ENCODE measurements around the gene TBC1D5.

TBC1D5 gene

GRCh38 chr3:17770682-17771081 is 28.3 kb upstream of the TBC1D5 start:
- Histone ChIP-seq H3K27ac (ENCODE audit: low read depth, low read length) (no peak overlapping the region), H3K4me1 (ENCODE audit: insufficient read depth, low read length) (no peaks in the 10 kb centered on the region), H3K9ac (ENCODE audit: low read length) (no peak overlapping the region), H3K9me3 (ENCODE audit: low read length) (no peaks in the 10 kb centered on the region), H3K27me3 (ENCODE audit: control insufficient read depth in 1 of 2, insufficient read depth in 2 of 2, low read length in 2 of 2) (no peaks in the 10 kb centered on the region), H3K4me3 (ENCODE audit: low read depth in 1 of 2, low read length in 2 of 2) (no peak overlapping the region), H3K36me3 (ENCODE audit: insufficient read depth, low read length) (no peaks in the 10 kb centered on the region)

GRCh38 chr3:17765819-17766472 is 23.5 kb upstream of the TBC1D5 start:
- Histone ChIP-seq H3K27me3 (ENCODE audit: control insufficient read depth in 1 of 2, insufficient read depth in 2 of 2, low read length in 2 of 2) (no peaks in the 10 kb centered on the region), H3K4me1 (ENCODE audit: insufficient read depth, low read length) (no peaks in the 10 kb centered on the region), H3K4me3 (ENCODE audit: low read depth in 1 of 2, low read length in 2 of 2) (no peak overlapping the region), H3K9ac (ENCODE audit: low read length) (no peak overlapping the region), H3K36me3 (ENCODE audit: insufficient read depth, low read length) (no peaks in the 10 kb centered on the region), H3K9me3 (ENCODE audit: low read length) (no peaks in the 10 kb centered on the region), H3K27ac (ENCODE audit: low read depth, low read length) (no peak overlapping the region)

GRCh38 chr3:17761563-17761962 is 19.1 kb upstream of the TBC1D5 start:
- no peaks in the 10 kb centered on the region for H3K4me1 ChIP-seq (ENCODE audit: insufficient read depth, low read length)
- H3K27ac ChIP-seq (ENCODE audit: low read depth, low read length): no peak overlapping the region
- H3K36me3 ChIP-seq (ENCODE audit: insufficient read depth, low read length): no peaks in the 10 kb centered on the region
- H3K9me3 ChIP-seq (ENCODE audit: low read length): no peaks in the 10 kb centered on the region
- no peaks in the 10 kb centered on the region for H3K27me3 ChIP-seq (ENCODE audit: control insufficient read depth in 1 of 2, insufficient read depth in 2 of 2, low read length in 2 of 2)
- H3K4me3 ChIP-seq (ENCODE audit: low read depth in 1 of 2, low read length in 2 of 2): no peak overlapping the region
- H3K9ac ChIP-seq (ENCODE audit: low read length): no peak overlapping the region

GRCh38 chr3:17759901-17760300 is 17.5 kb upstream of the TBC1D5 start:
- H3K27me3 ChIP-seq (ENCODE audit: control insufficient read depth in 1 of 2, insufficient read depth in 2 of 2, low read length in 2 of 2): no peaks in the 10 kb centered on the region
- no peak overlapping the region for H3K9ac ChIP-seq (ENCODE audit: low read length)
- H3K4me3 ChIP-seq (ENCODE audit: low read depth in 1 of 2, low read length in 2 of 2): no peak overlapping the region
- no peak overlapping the region for H3K27ac ChIP-seq (ENCODE audit: low read depth, low read length)
- no peaks in the 10 kb centered on the region for H3K9me3 ChIP-seq (ENCODE audit: low read length)
- no peaks in the 10 kb centered on the region for H3K36me3 ChIP-seq (ENCODE audit: insufficient read depth, low read length)
- H3K4me1 ChIP-seq (ENCODE audit: insufficient read depth, low read length): no peaks in the 10 kb centered on the region

GRCh38 chr3:17755836-17756235 is 13.4 kb upstream of the TBC1D5 start:
- H3K27me3 ChIP-seq (ENCODE audit: control insufficient read depth in 1 of 2, insufficient read depth in 2 of 2, low read length in 2 of 2): no peaks in the 10 kb centered on the region
- no peak overlapping the region for H3K9ac ChIP-seq (ENCODE audit: low read length)
- H3K9me3 ChIP-seq (ENCODE audit: low read length): no peaks in the 10 kb centered on the region
- H3K27ac ChIP-seq (ENCODE audit: low read depth, low read length): no peak overlapping the region
- H3K4me1 ChIP-seq (ENCODE audit: insufficient read depth, low read length): no peaks in the 10 kb centered on the region
- H3K36me3 ChIP-seq (ENCODE audit: insufficient read depth, low read length): no peaks in the 10 kb centered on the region
- no peak overlapping the region for H3K4me3 ChIP-seq (ENCODE audit: low read depth in 1 of 2, low read length in 2 of 2)

GRCh38 chr3:17753632-17753992 is 11.2 kb upstream of the TBC1D5 start:
- Histone ChIP-seq H3K4me3 (ENCODE audit: low read depth in 1 of 2, low read length in 2 of 2) (no peak overlapping the region), H3K9ac (ENCODE audit: low read length) (no peak overlapping the region), H3K4me1 (ENCODE audit: insufficient read depth, low read length) (no peaks in the 10 kb centered on the region), H3K36me3 (ENCODE audit: insufficient read depth, low read length) (no peaks in the 10 kb centered on the region), H3K9me3 (ENCODE audit: low read length) (no peaks in the 10 kb centered on the region), H3K27me3 (ENCODE audit: control insufficient read depth in 1 of 2, insufficient read depth in 2 of 2, low read length in 2 of 2) (no peaks in the 10 kb centered on the region), H3K27ac (ENCODE audit: low read depth, low read length) (no peak overlapping the region)

- H3K27ac ChIP-seq (ENCODE audit: low read depth, low read length): no peak overlapping the region
Observed at GRCh38 chr3:17752876-17753631, 10.6 kb upstream of the TBC1D5 start.

GRCh38 chr3:17752436-17752835 is 10.0 kb upstream of the TBC1D5 start:
- no peaks in the 10 kb centered on the region for H3K9me3 ChIP-seq (ENCODE audit: low read length)
- H3K27ac ChIP-seq (ENCODE audit: low read depth, low read length): no peak overlapping the region
- H3K9ac ChIP-seq (ENCODE audit: low read length): no peak overlapping the region

More at GRCh38 chr3:17752876-17753631, 10.6 kb upstream of the TBC1D5 start:
- Histone ChIP-seq H3K4me1 (ENCODE audit: insufficient read depth, low read length) (no peaks in the 10 kb centered on the region), H3K36me3 (ENCODE audit: insufficient read depth, low read length) (no peaks in the 10 kb centered on the region), H3K9ac (ENCODE audit: low read length) (no peak overlapping the region), H3K27me3 (ENCODE audit: control insufficient read depth in 1 of 2, insufficient read depth in 2 of 2, low read length in 2 of 2) (no peaks in the 10 kb centered on the region), H3K4me3 (ENCODE audit: low read depth in 1 of 2, low read length in 2 of 2) (no peak overlapping the region), H3K9me3 (ENCODE audit: low read length) (no peaks in the 10 kb centered on the region)

DNA sequence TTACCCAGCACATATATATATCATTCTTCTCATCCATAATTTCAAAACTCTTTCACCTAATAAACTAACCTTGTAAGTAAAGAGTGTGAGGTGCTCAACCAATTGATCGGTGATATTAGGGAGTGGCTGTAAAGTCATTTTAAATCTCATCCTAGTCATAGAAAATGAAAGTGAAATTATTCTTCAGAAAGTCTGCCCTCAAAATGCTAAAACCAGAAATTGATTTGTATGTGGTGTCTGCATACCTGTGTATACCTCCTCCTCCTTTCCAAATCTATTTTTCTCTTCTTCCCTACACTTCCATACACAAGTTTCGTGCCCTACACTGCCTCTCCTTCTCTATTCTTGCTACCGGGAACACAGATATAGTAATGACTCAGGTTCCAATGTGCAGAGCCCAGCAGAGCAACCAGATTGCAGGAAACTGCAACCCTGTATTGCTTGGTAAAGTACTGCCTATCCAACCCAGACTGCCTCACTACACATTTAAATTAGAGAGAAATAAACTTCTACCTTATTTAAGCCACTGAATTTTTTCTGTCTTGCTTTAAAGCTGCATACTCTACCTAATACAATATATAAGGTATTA is 7.4 kb upstream of the TBC1D5 start:
- H3K9me3 ChIP-seq (ENCODE audit: low read length): no peaks in the 10 kb centered on the region
- H3K4me1 ChIP-seq (ENCODE audit: insufficient read depth, low read length): no peaks in the 10 kb centered on the region
- no peak overlapping the region for H3K4me3 ChIP-seq (ENCODE audit: low read depth in 1 of 2, low read length in 2 of 2)
- H3K27me3 ChIP-seq (ENCODE audit: control insufficient read depth in 1 of 2, insufficient read depth in 2 of 2, low read length in 2 of 2): no peaks in the 10 kb centered on the region
- no peak overlapping the region for H3K27ac ChIP-seq (ENCODE audit: low read depth, low read length)
- no peaks in the 10 kb centered on the region for H3K36me3 ChIP-seq (ENCODE audit: insufficient read depth, low read length)
- H3K9ac ChIP-seq (ENCODE audit: low read length): no peak overlapping the region

More at GRCh38 chr3:17752436-17752835, 10.0 kb upstream of the TBC1D5 start:
- Histone ChIP-seq H3K4me1 (ENCODE audit: insufficient read depth, low read length) (no peaks in the 10 kb centered on the region), H3K36me3 (ENCODE audit: insufficient read depth, low read length) (no peaks in the 10 kb centered on the region), H3K4me3 (ENCODE audit: low read depth in 1 of 2, low read length in 2 of 2) (no peak overlapping the region), H3K27me3 (ENCODE audit: control insufficient read depth in 1 of 2, insufficient read depth in 2 of 2, low read length in 2 of 2) (no peaks in the 10 kb centered on the region)

- H3K4me1 ChIP-seq (ENCODE audit: insufficient read depth, low read length): no peaks in the 10 kb centered on the region
Observed at GRCh38 chr3:17749281-17749680, 6.8 kb upstream of the TBC1D5 start.

DNA sequence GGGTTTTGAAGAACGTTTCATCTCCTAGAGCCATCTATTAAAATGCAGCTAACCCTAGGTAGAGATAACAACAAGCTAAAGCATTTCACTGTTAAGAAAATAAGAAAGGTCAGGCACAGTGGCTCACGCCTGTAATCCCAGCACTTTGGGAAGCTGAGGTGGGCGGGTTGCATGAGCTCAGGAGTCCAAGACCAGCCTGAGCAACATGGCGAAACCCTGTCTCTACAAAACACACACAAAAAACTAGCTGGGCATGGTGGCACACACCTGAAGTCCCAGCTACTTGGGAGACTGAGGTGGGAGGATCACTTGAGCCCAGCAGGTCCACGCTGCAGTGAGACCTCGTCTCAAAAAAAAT is 5.4 kb upstream of the TBC1D5 start:
- H3K36me3 ChIP-seq (ENCODE audit: insufficient read depth, low read length): no peaks in the 10 kb centered on the region
- no peak overlapping the region for H3K4me3 ChIP-seq (ENCODE audit: low read depth in 1 of 2, low read length in 2 of 2)
- H3K27me3 ChIP-seq (ENCODE audit: control insufficient read depth in 1 of 2, insufficient read depth in 2 of 2, low read length in 2 of 2): no peaks in the 10 kb centered on the region
- H3K9me3 ChIP-seq (ENCODE audit: low read length): no peaks in the 10 kb centered on the region
- H3K27ac ChIP-seq (ENCODE audit: low read depth, low read length): no peak overlapping the region
- peaks cover 7% of the 10 kb centered on the region for H3K4me1 ChIP-seq (ENCODE audit: insufficient read depth, low read length)
- no peak overlapping the region for H3K9ac ChIP-seq (ENCODE audit: low read length)

More at GRCh38 chr3:17749281-17749680, 6.8 kb upstream of the TBC1D5 start:
- Histone ChIP-seq H3K27ac (ENCODE audit: low read depth, low read length) (no peak overlapping the region), H3K9me3 (ENCODE audit: low read length) (no peaks in the 10 kb centered on the region), H3K27me3 (ENCODE audit: control insufficient read depth in 1 of 2, insufficient read depth in 2 of 2, low read length in 2 of 2) (no peaks in the 10 kb centered on the region), H3K4me3 (ENCODE audit: low read depth in 1 of 2, low read length in 2 of 2) (no peak overlapping the region), H3K36me3 (ENCODE audit: insufficient read depth, low read length) (no peaks in the 10 kb centered on the region), H3K9ac (ENCODE audit: low read length) (no peak overlapping the region)

All from muscle layer of colon (tissue), 2 donors.